Gastroesophageal sphincter (tissue), 4 donors: Measurements from ENCODE around the gene STC2. TPM values are rescaled to one million over a fixed set of nuclear protein-coding genes. Genes with fewer than 3 reads are reported as not detected.

ENCODE experiments used
- ATAC-seq: fragments of 150-250 bp; one replicate; pipeline ENCODE4 v1.9.1; 2016; ENCODE audit warnings: mild to moderate bottlenecking, moderate library complexity
- H3K27ac ChIP-seq, 4 donors: fragments of 200-600 bp; sonication (generic) in 3 of 4; 1 replicate in 3 of 4; 2 replicates in 1 of 4; pipeline ENCODE4 v1.5.1; 2016 to 2019
- H3K27me3 ChIP-seq: fragments of 200-600 bp; sonication (generic); one replicate; pipeline ENCODE4 v1.5.1; 2019
- H3K36me3 ChIP-seq, 2 donors: fragments of 200-600 bp; sonication (generic); one replicate each; pipeline ENCODE4 v1.5.1; 2019; ENCODE audit warnings: control low read depth in 1 of 2
- H3K4me1 ChIP-seq, 3 donors: fragments of 200-600 bp; sonication (generic); 1 replicate in 2 of 3; 2 replicates in 1 of 3; pipeline ENCODE4 v1.5.1; 2016 to 2019; ENCODE audit warnings: control low read depth in 2 of 3
- H3K4me3 ChIP-seq, 2 donors: fragments of 200-600 bp; sonication (generic); one replicate each; pipeline ENCODE4 v1.5.1; 2019; ENCODE audit warnings: mild to moderate bottlenecking in 1 of 2, moderate library complexity in 1 of 2
- H3K9me3 ChIP-seq, 3 donors: fragments of 200-600 bp; sonication (generic); one replicate each; pipeline ENCODE4 v1.5.1; 2017 to 2019; ENCODE audit warnings: control low read depth in 2 of 3
- CTCF ChIP-seq, 4 experiments: fragments of 200-600 bp in 2 of 4; fragments of 450-650 bp in 2 of 4; sonication (generic) in 1 of 4; IDR thresholded peaks; one replicate each; pipeline ENCODE4 v1.5.1; 2017 to 2019; ENCODE audit warnings: antibody characterized with exemption in 4 of 4, mild to moderate bottlenecking in 2 of 4, moderate library complexity in 2 of 4
- EP300 ChIP-seq: sonication (generic); formaldehyde crosslinking; IDR thresholded peaks from one replicate; pipeline ENCODE4 v1.6.1; 2017; ENCODE audit warnings: antibody characterized with exemption, mild to moderate bottlenecking
- POLR2A ChIP-seq, 2 donors: fragments of 450-650 bp; IDR thresholded peaks; one replicate each; pipeline ENCODE4 v1.6.1; 2017; ENCODE audit warnings: antibody characterized with exemption in 2 of 2, mild to moderate bottlenecking in 2 of 2, moderate library complexity in 1 of 2
- POLR2AphosphoS5 ChIP-seq: sonication (generic); formaldehyde crosslinking; IDR thresholded peaks from one replicate; pipeline ENCODE4 v1.6.1; 2017; ENCODE audit warnings: antibody characterized with exemption
- WGBS, 2 donors: methylation state at CpG; one replicate each; pipeline ENCODE4 v1.1.5; 2018; ENCODE audit warnings: low coverage in 1 of 2; 5-methylcytosine and 5-hydroxymethylcytosine counted together
- total RNA-seq, 4 donors: library from RNA; depleted of rRNA; stranded (reverse); fragments of >200 nt; gene quantifications; one replicate each; pipeline ENCODE4 v1.1.0, GENCODE V29; 2016

Gene STC2
- total RNA-seq, 4 donors from 2014 or later = 34.1 to 116 (median 84.6) TPM

- Histone ChIP-seq H3K27ac (peak overlapping the region in 3 of 4 donors; percentile 58 to 72 (median 70)), H3K9me3 (no peaks in the 10 kb centered on the region), H3K36me3 (no peaks in the 10 kb centered on the region), H3K27me3 (peaks cover 41% of the 10 kb centered on the region), H3K4me1 (peaks cover 0 to 92% (median 49%) of the 10 kb centered on the region in 3 donors), H3K4me3 (peak overlapping the region in 1 of 2 donors; percentile 29)
- peak; percentile 66 for ATAC-seq
- TF ChIP-seq POLR2AphosphoS5 = peak; percentile 77
- no peak for TF ChIP-seq CTCF (IDR thresholded peaks at IDR 0.05)
- no peak for TF ChIP-seq EP300
- TF ChIP-seq POLR2A (IDR thresholded peaks at IDR 0.05) = no peak
- WGBS, 2 donors = 42 to 49% methylated on average over 8 to 14 of the region's 29 CpGs
Observed at GRCh38 chr5:173324115-173325001, 3.9 kb downstream of the STC2 start.

GRCh38 chr5:173323799-173324114 lies 4.5 kb downstream of the STC2 start:
- Histone ChIP-seq H3K4me3 (peak overlapping the region in 1 of 2 donors; percentile 29), H3K27ac (peak overlapping the region in 3 of 4 donors; percentile 58 to 72 (median 70))
- 17 to 25% methylated on average over 6 to 8 of the region's 8 CpGs for WGBS, 2 donors

GRCh38 chr5:173323106-173323798 lies 5.0 kb downstream of the STC2 start:
- WGBS, 2 donors = 82 to 83% methylated on average over 5 to 11 of the region's 25 CpGs
- Histone ChIP-seq H3K27me3 (peaks cover 30% of the 10 kb centered on the region), H3K9me3 (no peaks in the 10 kb centered on the region), H3K27ac (peak overlapping the region in 3 of 4 donors; percentile 58 to 72 (median 70)), H3K4me3 (peak overlapping the region in 1 of 2 donors; percentile 29), H3K4me1 (peaks cover 0 to 90% (median 40%) of the 10 kb centered on the region in 3 donors), H3K36me3 (no peaks in the 10 kb centered on the region)
- TF ChIP-seq POLR2AphosphoS5 = no peak
- TF ChIP-seq EP300 = no peak
- TF ChIP-seq CTCF (IDR thresholded peaks at IDR 0.05) = no peak
- TF ChIP-seq POLR2A (IDR thresholded peaks at IDR 0.05) = no peak
- no peak for ATAC-seq

More at GRCh38 chr5:173323799-173324114, 4.5 kb downstream of the STC2 start:
- Histone ChIP-seq H3K27me3 (peaks cover 35% of the 10 kb centered on the region), H3K36me3 (no peaks in the 10 kb centered on the region), H3K9me3 (no peaks in the 10 kb centered on the region), H3K4me1 (peaks cover 0 to 92% (median 44%) of the 10 kb centered on the region in 3 donors)
- no peak for TF ChIP-seq EP300
- no peak for TF ChIP-seq CTCF (IDR thresholded peaks at IDR 0.05)
- no peak for TF ChIP-seq POLR2AphosphoS5
- TF ChIP-seq POLR2A (IDR thresholded peaks at IDR 0.05) = no peak
- ATAC-seq = no peak

GRCh38 chr5:173321886-173322285 lies 6.3 kb downstream of the STC2 start:
- TF ChIP-seq POLR2A (IDR thresholded peaks at IDR 0.05) (no peak), POLR2AphosphoS5 (peak; percentile 42), EP300 (no peak), CTCF (IDR thresholded peaks at IDR 0.05) (no peak)
- Histone ChIP-seq H3K36me3 (no peaks in the 10 kb centered on the region), H3K4me3 (no peak overlapping the region), H3K4me1 (peaks cover 0 to 79% (median 28%) of the 10 kb centered on the region in 3 donors), H3K9me3 (no peaks in the 10 kb centered on the region), H3K27me3 (peaks cover 16% of the 10 kb centered on the region), H3K27ac (no peak overlapping the region)
- ATAC-seq = no peak
- WGBS, 2 donors = 81% methylated on average over 5 of the region's 5 CpGs
